OCI-LY1 (cell line): ENCODE results near the gene RAB5IF.

Source experiments
- CTCF ChIP-seq: fragments of 200-600 bp; sonication (generic), shearing (Covaris generic); IDR thresholded peaks from 2 replicates; pipeline ENCODE4 v1.5.1; 2017; ENCODE audit warnings: mild to moderate bottlenecking, antibody characterized with exemption, low read length, moderate library complexity, mixed read lengths
- EZH2 ChIP-seq: fragments of 200-600 bp; sonication (generic), shearing (Covaris generic); IDR thresholded peaks from 2 replicates; pipeline ENCODE4 v1.8.0; 2017; ENCODE audit warnings: borderline replicate concordance, mixed run types, mild to moderate bottlenecking, antibody characterized with exemption, low read length, moderate library complexity, mixed read lengths

DNA sequence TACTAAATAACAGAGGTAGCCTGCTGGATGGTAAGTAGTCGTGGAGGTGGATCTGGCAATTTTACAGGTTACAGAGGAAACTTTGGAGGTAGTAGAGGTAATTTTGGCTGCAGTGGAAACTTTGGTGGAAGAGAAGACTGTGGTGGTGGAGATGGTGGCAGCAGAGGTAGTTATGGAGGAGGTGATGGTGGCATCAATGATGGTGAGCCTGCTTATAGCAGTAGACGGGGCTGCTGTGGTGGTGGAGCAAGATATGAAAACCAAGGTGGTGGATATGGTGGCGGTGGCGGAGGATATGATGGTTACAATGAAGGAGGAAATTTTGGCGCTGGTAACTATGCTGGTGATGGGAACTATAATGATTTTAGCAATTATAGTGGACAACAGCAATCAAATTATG is 15.3 kb downstream of the RAB5IF start:
- TF ChIP-seq CTCF (no peak), EZH2 (no peak)
